HAP-1 (cell line): ENCODE measurements around the gene CLDN4.
"Not testable (repeated sequence)": the region's sequence is repeated elsewhere in the genome, so short reads cannot be mapped to it uniquely, and the experiment has no call there.

Source experiments
- DNase-seq, 2 experiments: peaks; one replicate each; pipeline ENCODE4 v3.0.0-alpha.2; 2016 to 2020; ENCODE audit warnings: low spot score in 2 of 2
- H3K27me3 ChIP-seq: fragments of 250-450 bp; sonication (Bioruptor Pico); 2 replicates; pipeline ENCODE4 v1.5.1; 2020; ENCODE audit warnings: low read depth, mild to moderate bottlenecking, moderate library complexity
- H3K36me3 ChIP-seq: fragments of 250-450 bp; sonication (Bioruptor Pico); replicated peaks from 2 replicates; pipeline ENCODE4 v1.5.1; 2020; ENCODE audit warnings: mild to moderate bottlenecking
- H3K4me1 ChIP-seq: fragments of 250-450 bp; sonication (Bioruptor Pico); 2 replicates; pipeline ENCODE4 v1.5.1; 2020; ENCODE audit warnings: mild to moderate bottlenecking
- H3K4me3 ChIP-seq: fragments of 250-450 bp; sonication (Bioruptor Pico); 2 replicates; pipeline ENCODE4 v1.5.1; 2020; ENCODE audit warnings: mild to moderate bottlenecking, moderate library complexity
- H3K9me3 ChIP-seq: fragments of 250-450 bp; sonication (Bioruptor Pico); 2 replicates; pipeline ENCODE4 v1.5.1; 2020; ENCODE audit warnings: mild to moderate bottlenecking, moderate library complexity
- in situ Hi-C: fragments of 300-500 bp; cut with MboI; formaldehyde crosslinking; loops from 3 replicates; pipeline ENCODE4 v1.14.3; 2020; ENCODE audit warnings: low sequenced_read_pairs, inconsistent platforms, mixed read lengths

The CLDN4 gene

DNA sequence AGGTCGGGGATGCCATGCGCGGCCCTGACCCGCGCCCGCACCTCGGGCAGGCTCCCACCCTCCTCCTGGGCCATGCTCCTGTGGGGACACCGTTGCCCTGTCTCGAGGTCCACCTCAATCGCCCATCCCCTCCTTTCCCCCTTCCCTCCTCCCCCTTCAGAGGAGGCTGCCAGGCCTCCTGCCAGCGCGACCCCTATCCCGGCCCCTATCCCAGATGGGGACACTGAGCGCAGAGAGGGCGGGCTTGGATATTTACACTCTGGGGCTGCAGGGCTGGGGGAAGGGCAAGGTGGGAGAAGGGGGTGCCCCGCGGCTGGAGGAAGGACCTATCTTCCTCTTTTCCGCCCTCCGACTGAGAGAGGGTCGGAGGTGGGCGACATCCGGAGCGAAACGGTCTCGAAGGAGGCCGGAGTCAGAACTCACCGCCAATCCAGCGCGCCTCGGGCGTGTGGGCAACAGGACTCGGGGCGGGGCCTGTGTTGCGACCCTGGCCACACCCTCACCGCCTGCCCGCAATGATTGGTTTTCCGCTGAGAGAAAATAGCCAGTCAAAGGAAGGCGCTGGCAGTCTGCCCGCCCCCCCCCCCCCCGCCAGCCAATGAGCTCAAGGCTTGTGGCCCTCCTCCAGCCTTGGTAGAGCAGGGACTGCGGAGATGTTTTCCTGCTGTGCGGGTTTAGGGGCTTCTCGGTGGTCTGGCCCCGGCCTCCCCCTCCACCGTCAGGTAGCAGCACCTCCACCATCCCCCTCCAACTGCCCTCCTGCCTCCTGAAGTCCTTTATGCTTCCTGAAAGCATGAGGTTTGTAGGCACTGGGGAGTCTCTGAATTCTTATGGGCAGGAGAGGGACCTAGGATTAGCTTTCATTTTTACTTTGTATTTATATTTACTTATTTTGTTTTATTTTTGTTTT, 11.5 kb downstream of the CLDN4 start, which contains the start of gene METTL27:
Gene METTL27 (minus strand): TSS at position 450 of the 910 bp plus-strand sequence. CDS start 376 bp downstream, at position 74.
- DNase-seq = peak; percentile 94 to 96
- Histone ChIP-seq H3K9me3 (no peaks in the 10 kb centered on the region), H3K36me3 (no peaks in the 10 kb centered on the region), H3K27me3 (no peaks in the 10 kb centered on the region), H3K4me3 (peak within 1 kb of the TSS; percentile 53), H3K4me1 (peaks cover 6% of the 10 kb centered on the region)
- in situ Hi-C loops = no loop called here

DNA sequence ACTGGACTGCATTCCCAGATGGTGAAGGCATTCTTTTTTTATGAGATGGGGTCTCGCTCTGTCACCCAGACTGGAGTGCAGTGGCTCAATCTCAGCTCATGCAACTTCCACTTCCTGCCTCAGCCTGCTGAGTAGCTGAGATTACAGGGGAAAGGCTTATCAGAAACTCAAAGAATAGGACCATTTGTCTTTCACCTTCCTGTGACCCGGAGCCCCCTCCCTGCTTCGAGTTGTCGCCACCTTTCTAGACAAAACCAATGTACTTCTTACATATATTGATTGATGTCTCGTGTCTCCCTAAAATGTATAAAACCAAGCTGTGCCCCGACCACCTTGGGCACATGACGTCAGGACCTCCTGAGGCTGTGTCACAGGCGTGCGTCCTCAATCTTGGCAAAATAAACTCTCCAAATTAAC, 13.3 kb downstream of the CLDN4 start:
- no peaks in the 10 kb centered on the region for H3K9me3 ChIP-seq
- no peaks in the 10 kb centered on the region for H3K27me3 ChIP-seq
- peaks cover 6% of the 10 kb centered on the region for H3K4me1 ChIP-seq
- no peaks in the 10 kb centered on the region for H3K36me3 ChIP-seq
- in situ Hi-C loops = no loop called here
- no peak overlapping the region for H3K4me3 ChIP-seq
- no peak for DNase-seq

DNA sequence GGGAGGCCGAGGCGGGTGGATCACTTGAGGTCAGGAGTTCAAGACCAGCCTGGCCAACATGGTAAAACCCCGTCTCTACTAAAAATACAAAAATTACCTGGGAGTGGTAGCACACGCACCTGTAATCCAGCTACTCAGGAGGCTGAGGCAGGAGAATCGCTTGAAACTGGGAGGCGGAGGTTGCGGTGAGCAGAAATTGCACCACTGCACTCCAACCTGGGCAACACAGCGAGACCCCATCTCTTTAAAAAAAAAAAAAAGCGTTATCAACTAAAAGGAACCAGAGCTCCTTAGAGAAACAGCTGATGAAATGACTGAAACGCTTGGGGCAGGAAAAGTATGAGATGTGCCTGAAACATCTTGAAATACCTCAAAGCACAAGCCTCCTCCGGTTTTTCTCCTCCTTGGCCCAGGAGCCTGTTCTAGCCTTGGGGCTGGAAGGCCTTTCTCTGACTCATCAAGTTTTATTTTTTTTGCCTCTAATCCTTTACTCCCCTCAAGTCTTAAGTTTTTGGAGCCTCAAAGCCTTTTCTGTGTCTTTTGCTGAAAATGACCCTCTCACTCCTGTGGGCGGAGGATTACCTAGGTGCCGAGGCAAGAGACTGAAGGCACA, 14.2 kb downstream of the CLDN4 start:
- no peak for DNase-seq
- Histone ChIP-seq H3K9me3 (no peaks in the 10 kb centered on the region), H3K36me3 (no peaks in the 10 kb centered on the region), H3K4me3 (no peak overlapping the region), H3K27me3 (no peaks in the 10 kb centered on the region), H3K4me1 (peaks cover 6% of the 10 kb centered on the region)
- in situ Hi-C loops = no loop called here

DNA sequence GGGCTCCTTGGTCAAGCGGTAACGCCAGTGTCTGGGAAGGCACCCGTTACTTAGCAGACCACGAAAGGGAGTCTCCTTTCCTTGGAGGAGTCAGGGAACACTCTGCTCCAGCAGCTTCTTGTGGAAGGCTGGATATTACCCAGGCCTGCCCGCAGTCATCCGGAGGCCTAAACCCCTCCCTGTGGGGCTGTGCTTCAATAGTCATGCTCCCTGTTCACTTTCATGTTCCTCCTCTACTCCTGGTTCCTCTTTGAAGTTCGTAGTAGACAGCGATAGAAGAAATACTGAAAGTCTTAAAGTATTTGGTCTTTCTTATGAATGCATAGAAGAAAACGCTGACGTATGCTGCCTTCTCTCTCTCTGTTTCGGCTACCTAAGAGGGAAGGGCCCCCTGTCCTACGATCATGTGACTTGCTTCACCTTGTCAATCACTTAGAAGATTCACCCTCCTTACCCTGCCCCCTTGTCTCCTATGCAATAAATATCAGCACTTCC, 15.0 kb downstream of the CLDN4 start:
- DNase-seq, H3K27me3 ChIP-seq, H3K4me1 ChIP-seq, in situ Hi-C loops, H3K4me3 ChIP-seq, H3K36me3 ChIP-seq, H3K9me3 ChIP-seq: not testable (repeated sequence)

DNA sequence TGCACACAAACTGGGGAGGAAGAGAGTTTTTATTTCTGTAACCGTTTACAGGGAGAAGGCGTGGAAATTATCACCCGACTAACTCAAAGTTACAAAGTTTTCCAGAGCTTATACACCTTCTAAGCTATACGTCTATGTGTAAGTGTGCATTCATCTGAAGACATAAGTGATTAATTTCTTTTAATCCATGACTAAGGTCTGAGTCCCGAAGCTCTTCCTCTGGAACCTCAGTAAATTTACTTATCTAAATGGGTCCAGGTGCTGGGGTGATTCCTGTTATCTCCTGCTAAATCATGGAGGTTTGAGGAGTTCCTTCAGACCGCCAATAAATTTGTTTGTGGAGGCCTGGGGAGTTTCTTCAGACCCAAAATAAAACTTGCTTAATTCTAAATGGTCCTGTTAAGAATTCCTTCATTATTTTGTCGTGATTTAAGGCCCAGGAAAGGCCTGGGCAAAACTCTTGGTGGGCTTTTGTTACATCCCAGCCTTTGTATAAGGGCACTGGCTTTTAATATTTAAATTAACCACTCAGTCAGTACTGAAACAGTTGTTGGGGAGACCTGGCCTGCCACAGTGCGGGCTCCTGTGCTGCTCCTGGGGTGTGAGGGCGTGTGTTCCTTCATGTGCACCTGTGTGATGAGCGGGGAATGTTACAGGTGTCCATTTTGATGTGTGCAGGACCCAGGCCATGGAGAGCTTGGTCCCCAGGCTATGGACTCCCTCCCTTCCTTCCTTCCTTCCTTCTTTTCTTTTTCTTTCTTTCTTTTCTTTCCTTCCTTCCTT, 17.3 kb downstream of the CLDN4 start:
- Histone ChIP-seq H3K36me3 (no peaks in the 10 kb centered on the region), H3K27me3 (no peaks in the 10 kb centered on the region), H3K4me1 (no peaks in the 10 kb centered on the region), H3K4me3 (no peak overlapping the region), H3K9me3 (no peaks in the 10 kb centered on the region)
- in situ Hi-C loops = no loop called here
- no peak for DNase-seq

DNA sequence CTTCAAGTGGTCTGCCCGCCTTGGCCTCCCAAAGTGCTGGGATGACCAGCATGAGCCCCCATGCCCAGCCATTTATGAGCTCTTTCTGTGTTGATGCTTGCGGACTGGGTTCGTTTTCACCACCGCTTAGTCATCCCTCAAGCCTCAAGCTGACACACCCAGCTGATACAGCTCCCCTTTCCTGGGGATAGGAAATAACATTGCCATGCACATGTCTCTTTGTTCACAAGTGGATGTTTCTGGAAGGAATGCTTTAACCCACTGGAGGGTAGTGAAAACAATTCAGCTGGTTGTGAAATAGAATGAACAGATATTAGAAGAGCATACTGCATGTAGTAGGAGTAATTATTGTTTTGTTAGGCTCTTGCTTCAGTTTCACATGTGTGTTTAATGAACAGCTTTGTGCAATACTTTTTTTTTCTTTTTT, 20.0 kb downstream of the CLDN4 start:
- no peaks in the 10 kb centered on the region for H3K4me1 ChIP-seq
- no peaks in the 10 kb centered on the region for H3K9me3 ChIP-seq
- DNase-seq = no peak
- H3K36me3 ChIP-seq = no peaks in the 10 kb centered on the region
- H3K27me3 ChIP-seq = peaks cover under 1% of the 10 kb centered on the region; the same call in 1 of the 2 replicates
- H3K4me3 ChIP-seq = no peak overlapping the region
- in situ Hi-C loops = no loop called here

DNA sequence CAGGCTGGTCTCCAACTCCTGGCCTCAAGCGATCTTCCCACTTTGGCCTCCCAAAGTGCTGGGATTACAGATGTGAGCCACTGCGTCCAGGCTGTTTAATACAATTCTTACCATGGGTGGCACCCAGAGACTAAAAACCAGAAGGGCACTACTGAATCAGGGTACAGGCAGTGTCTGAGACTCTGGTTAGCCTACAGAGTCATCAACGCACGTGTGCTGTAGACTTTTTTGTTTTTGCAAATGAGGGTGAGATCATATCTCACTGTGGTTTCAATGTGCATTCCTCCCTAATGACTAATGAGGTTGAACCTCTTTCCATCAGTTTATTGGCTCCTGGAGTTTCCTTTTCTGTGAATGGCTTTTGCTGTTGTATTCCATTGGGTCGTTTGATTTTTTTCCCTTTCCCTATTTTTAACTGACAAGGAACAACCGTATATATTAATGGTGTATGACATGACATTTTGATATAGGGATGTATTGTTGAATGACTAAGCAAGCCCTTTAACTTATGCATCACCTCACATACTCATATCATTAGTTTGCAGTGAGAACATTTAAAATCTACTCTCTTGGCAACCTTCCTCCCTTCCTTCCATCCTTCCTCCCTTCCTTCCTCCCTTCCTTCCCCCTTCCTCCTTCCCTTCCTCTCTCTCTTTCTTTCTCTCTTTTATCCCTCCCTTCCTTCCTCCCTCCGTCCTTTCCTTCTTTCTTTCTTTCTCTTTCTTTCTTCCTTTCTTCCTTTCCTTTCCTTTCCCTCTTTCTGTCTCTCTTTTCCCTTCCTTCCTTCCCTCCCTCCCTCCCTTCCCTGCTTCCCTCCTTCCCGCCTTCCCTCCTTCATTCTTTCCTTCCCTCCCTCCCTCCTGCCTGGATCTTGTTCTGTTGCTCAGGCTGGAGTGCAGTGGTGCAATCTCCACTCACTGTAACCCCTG, 20.9 kb downstream of the CLDN4 start:
- H3K4me1 ChIP-seq = no peaks in the 10 kb centered on the region
- no peaks in the 10 kb centered on the region for H3K36me3 ChIP-seq
- in situ Hi-C loops = no loop called here
- DNase-seq = no peak
- peaks cover 2% of the 10 kb centered on the region; the same call in 1 of the 2 replicates for H3K27me3 ChIP-seq
- H3K4me3 ChIP-seq = no peak overlapping the region
- H3K9me3 ChIP-seq = no peaks in the 10 kb centered on the region

DNA sequence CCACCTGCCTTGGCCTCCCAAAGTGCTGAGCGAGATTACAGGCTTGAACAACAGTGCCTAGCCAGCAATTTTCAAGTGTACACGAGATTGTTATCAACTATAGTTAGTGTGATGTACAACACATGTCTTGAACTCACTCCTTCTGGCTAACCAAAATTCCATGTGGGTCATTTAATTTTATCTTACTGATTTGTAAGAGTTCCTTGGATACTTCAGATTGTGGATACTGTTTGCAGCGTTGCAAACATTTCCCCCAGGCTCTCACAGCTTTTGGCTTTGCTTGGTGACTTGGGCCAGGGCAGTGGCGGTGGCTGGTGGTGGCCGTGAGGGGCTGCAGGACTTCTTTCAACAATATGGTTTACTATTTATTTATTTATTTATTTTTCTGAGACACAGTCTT, 21.7 kb downstream of the CLDN4 start:
- H3K4me3 ChIP-seq = no peak overlapping the region
- no peak for DNase-seq
- in situ Hi-C loops = no loop called here

DNA sequence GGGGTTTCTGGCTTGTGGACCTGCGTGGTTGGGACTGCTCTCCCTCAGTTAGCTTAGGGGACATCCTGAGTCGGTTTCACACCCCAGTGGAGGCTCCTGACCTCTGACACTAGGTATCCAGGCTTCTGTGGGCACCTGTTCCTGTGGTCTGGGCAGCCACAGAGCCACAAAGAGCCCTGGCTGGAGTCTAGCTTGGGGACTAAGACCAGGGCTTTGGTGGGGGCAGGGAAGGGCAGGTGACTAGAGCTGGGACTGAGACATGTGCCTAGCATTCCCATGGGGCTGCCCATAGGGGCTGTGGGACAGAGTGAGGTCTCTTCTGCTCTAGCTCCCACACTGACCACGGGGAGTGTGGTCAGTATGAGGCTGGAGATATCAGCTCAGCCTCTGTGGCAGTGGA, 26.1 kb downstream of the CLDN4 start:
- DNase-seq = no peak
- Histone ChIP-seq H3K9me3 (no peaks in the 10 kb centered on the region), H3K27me3 (peaks cover 2% of the 10 kb centered on the region; the same call in 1 of the 2 replicates), H3K4me1 (no peaks in the 10 kb centered on the region), H3K36me3 (no peaks in the 10 kb centered on the region), H3K4me3 (no peak overlapping the region)
- in situ Hi-C loops = loop anchor here (5.0 kb wide), 1 partner anchor 250 kb away; no protein-coding TSS in a partner anchor

More for the DNA sequence above, 21.7 kb downstream of the CLDN4 start:
- H3K9me3 ChIP-seq = no peaks in the 10 kb centered on the region
- peaks cover 2% of the 10 kb centered on the region; the same call in 1 of the 2 replicates for H3K27me3 ChIP-seq
- H3K4me1 ChIP-seq = no peaks in the 10 kb centered on the region
- no peaks in the 10 kb centered on the region for H3K36me3 ChIP-seq

DNA sequence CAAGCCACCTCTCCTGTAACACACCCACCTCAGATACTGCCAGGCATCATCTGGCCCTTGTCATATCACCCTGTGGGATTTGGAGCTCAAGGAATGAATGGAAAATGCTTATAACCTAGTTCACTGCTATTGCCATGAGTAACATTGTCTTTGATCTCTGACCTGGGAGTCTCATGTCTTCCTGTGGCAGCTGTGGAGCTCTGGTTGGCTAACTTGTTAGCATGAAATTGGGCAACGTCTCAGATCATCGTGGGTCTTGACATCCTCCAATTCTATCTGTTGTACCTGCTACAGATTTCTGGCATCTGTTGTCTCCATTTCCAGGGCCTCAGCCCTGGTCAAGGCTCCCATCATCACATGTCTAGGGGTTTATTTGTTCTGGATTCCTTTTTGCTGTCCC, 28.0 kb downstream of the CLDN4 start:
- DNase-seq = no peak
- in situ Hi-C loops = loop anchor here (5.0 kb wide), 1 partner anchor 252 kb away; no protein-coding TSS in a partner anchor

DNA sequence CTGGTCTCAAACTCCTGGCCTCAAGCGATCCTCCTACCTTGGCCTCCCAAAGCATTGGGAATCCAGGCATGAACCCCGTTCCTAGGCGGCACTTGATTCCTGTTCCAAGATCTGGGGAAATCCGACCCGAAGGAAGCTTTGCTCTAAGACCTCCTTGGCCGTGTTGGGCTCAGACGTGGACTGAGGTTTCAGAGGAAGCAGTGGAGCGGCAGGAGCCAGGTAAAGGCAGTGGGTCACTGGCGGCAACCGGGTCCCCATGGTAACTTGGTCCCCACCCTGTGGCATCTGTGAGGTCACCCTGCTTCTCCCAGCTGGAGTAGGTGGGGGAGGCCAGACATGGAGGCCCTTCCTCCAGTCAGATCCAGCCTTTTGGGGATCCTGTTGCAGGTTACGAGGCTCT, 30.1 kb downstream of the CLDN4 start, which contains the start of gene TMEM270:
Gene TMEM270 (plus strand): TSS at position 301 of the 400 bp plus-strand sequence. CDS start 36 bp downstream, at position 337.
- Histone ChIP-seq H3K27me3 (peaks cover 1% of the 10 kb centered on the region; the same call in 1 of the 2 replicates), H3K36me3 (no peaks in the 10 kb centered on the region), H3K4me1 (no peaks in the 10 kb centered on the region), H3K9me3 (no peaks in the 10 kb centered on the region), H3K4me3 (no peak within 1 kb of the TSS)
- DNase-seq = no peak
- in situ Hi-C loops = no loop called here

More for the DNA sequence above, 28.0 kb downstream of the CLDN4 start:
- H3K9me3 ChIP-seq = no peaks in the 10 kb centered on the region
- no peaks in the 10 kb centered on the region for H3K36me3 ChIP-seq
- H3K4me3 ChIP-seq = no peak overlapping the region
- H3K27me3 ChIP-seq = peaks cover 2% of the 10 kb centered on the region; the same call in 1 of the 2 replicates
- H3K4me1 ChIP-seq = no peaks in the 10 kb centered on the region

DNA sequence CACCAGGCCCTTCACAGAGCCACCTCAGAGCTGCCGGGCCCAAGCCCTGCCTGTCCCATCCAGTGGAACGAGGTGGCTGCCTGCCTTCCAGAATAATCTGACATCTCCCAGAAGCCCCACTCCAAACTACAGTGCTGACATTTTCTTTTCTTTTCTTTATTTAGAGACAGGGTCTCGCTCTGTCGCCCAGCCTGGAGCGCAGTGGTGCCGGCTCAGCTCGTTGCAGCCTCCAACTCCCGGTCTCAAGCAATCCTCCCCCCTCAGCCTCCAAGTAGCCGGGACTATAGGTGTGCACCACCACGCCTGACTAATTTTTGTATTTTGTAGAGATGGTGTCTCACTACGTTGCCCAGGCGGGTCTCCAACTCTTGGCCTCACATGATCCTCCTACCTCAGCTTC, 30.5 kb downstream of the CLDN4 start:
- no peaks in the 10 kb centered on the region for H3K27me3 ChIP-seq
- in situ Hi-C loops = no loop called here
- DNase-seq = no peak
- H3K9me3 ChIP-seq = no peaks in the 10 kb centered on the region
- H3K4me3 ChIP-seq = no peak overlapping the region
- H3K4me1 ChIP-seq = no peaks in the 10 kb centered on the region
- no peaks in the 10 kb centered on the region for H3K36me3 ChIP-seq
